HuH-7 (cell line): Measurements from ENCODE around the gene EMC7.

Source experiments
- DNase-seq: peaks from one replicate; pipeline ENCODE4 v3.0.0; 2011; ENCODE audit warnings: low spot score

The EMC7 gene

DNA sequence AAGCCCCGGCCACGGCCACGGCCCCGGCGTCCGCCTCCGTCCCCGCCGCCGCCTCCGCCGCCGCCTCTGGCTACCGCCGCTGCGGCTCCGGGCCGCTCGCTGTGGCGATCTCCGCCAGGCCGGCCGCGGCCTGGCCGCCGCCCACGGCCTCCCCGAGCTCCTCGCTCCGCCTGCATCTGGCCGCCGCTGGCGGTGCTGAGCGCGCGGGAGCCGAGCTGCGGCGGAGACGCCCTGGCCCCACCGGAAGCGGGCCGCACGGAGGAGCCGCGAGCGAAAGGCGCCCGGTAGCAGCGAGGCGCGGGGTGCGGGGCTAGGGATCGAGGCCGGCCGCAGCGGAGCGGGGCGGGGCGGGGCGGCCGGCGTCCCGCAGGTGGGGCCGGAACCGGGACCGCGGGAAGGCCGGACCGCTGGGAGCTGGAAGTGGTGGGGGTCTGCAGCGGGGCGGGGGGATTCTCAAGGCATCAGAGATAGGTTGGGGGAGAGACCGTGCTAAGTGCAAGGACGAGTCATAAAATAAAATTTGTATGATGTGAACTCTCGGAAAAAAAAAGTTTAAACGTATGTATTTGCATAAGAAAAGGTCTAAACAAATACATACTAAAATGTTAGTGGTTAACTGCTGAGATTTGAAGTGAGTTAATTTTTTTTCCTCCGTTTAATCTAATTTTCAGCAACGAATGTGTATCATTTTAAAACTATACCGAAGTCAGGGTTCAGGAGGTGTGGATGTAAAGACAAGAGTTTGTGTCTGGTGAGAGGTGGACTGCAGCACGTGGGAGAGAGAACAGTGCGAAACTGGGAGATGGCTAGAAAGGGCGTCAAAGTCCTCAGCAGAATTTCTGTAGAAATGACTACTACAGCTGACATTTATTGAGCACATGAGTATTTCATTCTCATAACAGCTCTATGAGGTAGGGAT lies 62.5 kb downstream of the EMC7 start, which contains the start of gene AVEN:
Gene AVEN, minus strand, starts transcription at position 334 of the 919 bp plus-strand sequence. Its CDS starts 158 bp downstream, at position 176.
- DNase-seq: peak; percentile 28

DNA sequence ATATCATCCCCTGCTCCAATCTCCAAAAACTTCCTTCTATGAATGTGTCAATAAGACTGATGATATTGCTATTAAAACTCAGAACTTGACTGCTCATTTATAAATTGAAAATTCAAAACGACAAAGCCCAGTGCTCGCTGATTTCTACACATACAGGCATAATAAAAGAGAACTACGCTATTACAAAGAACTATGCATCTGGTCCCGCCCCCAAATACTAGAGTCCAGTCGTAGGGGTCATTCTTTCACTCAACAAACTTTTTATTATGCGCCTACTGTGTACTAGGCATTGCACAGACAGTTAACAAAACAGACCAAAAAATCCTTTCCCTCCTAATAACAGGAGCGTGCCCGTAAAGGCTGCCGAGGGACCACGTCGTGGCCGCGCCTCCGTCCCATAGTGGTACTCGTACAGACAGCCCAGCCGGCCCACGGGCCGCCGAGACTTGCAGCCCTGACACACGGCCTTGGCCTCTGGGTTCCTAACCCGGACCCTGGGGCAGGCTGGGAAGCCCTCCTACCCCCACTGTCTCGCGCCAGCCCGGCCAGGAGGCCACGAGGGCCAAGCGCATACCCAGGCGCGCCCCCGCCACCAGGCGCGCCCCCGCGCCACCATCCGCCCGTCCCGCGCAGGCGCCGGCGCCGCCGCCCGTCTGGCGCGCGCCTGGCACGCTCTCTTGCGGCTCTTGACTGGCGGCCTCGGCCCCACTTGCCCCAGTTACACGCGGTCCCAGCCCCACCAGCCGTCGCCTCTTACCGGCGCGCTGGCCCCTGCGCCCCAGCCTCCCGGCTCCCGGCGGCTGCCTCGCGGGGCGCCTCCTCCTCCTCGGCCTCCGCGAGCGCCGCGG lies 63.4 kb downstream of the EMC7 start:
- peak; percentile 63 for DNase-seq
